A673 (cell line): ENCODE data around the gene RTN1. TPM values are rescaled to one million over a fixed set of nuclear protein-coding genes. Genes with fewer than 3 reads are reported as not detected.

Source experiments
- BruUV-seq: library from RNA; stranded (reverse); fragments of 400-500 nt; replicated peaks from 2 replicates; lab custom pipeline; 2021; lab: Mats Ljungman, UMichigan
- CTCF ChIA-PET: fragments of 300-600 bp; sonication (Branson Sonifier 250); formaldehyde crosslinking; loops from one replicate; lab custom pipeline; 2022; ENCODE audit warnings: antibody characterized with exemption; lab: Charles Lee
- POLR2A ChIA-PET: fragments of 300-600 bp; sonication (Branson Sonifier 250); formaldehyde crosslinking; loops from one replicate; lab custom pipeline; 2022; ENCODE audit warnings: antibody characterized with exemption; ENCODE audit not compliant: low non-redundant PET; lab: Charles Lee
- DNase-seq: peaks from one replicate; pipeline ENCODE4 v3.0.0-alpha.2; 2015; ENCODE audit warnings: low spot score
- H3K27ac ChIP-seq: fragments of 200-600 bp; sonication (generic); 2 replicates; pipeline ENCODE4 v1.5.1; 2016; ENCODE audit warnings: mixed run types, low read depth, mild to moderate bottlenecking, mixed read lengths, antibody characterized with exemption, low read length; ENCODE audit not compliant: poor library complexity, severe bottlenecking
- H3K27me3 ChIP-seq: fragments of 200-600 bp; sonication (generic); replicated peaks from 2 replicates; pipeline ENCODE4 v1.6.1; 2017; ENCODE audit warnings: mixed run types, low read depth, mild to moderate bottlenecking, mixed read lengths, antibody characterized with exemption, low read length; ENCODE audit not compliant: insufficient read depth, poor library complexity
- H3K36me3 ChIP-seq: fragments of 200-600 bp; sonication (generic); 2 replicates; pipeline ENCODE4 v1.6.1; 2016; ENCODE audit warnings: mixed run types, mild to moderate bottlenecking, mixed read lengths, antibody characterized with exemption, low read length; ENCODE audit not compliant: insufficient read depth, poor library complexity, severe bottlenecking
- H3K4me1 ChIP-seq: fragments of 200-600 bp; sonication (generic); 2 replicates; pipeline ENCODE4 v1.6.1; 2017; ENCODE audit warnings: mixed run types, mild to moderate bottlenecking, mixed read lengths, antibody characterized with exemption, low read length; ENCODE audit not compliant: insufficient read depth, poor library complexity, severe bottlenecking
- H3K4me3 ChIP-seq: fragments of 200-600 bp; sonication (generic); 2 replicates; pipeline ENCODE4 v1.5.1; 2016; ENCODE audit warnings: low read depth, mixed run types, mild to moderate bottlenecking, mixed read lengths, low read length; ENCODE audit not compliant: poor library complexity, severe bottlenecking
- H3K9me3 ChIP-seq: fragments of 200-600 bp; sonication (generic); 2 replicates; pipeline ENCODE4 v1.6.1; 2016; ENCODE audit warnings: mixed run types, low read depth, mild to moderate bottlenecking, mixed read lengths, antibody characterized with exemption, low read length; ENCODE audit not compliant: poor library complexity, severe bottlenecking
- CTCF ChIP-seq: fragments of 300-800, 200-600 bp; sonication (generic); conservative IDR thresholded peaks from 2 replicates; pipeline ENCODE4 v1.5.1; 2017; ENCODE audit warnings: low read depth, mild to moderate bottlenecking, antibody characterized with exemption, low read length, moderate library complexity, mixed read lengths
- EZH2 ChIP-seq: fragments of 200-600 bp; sonication (generic); IDR thresholded peaks from 2 replicates; pipeline ENCODE4 v1.6.1; 2017; ENCODE audit warnings: borderline replicate concordance, low read depth, mild to moderate bottlenecking, mixed read lengths, antibody characterized with exemption, low read length; ENCODE audit not compliant: poor library complexity, severe bottlenecking
- intact Hi-C: fragments of 100-400 bp; cut with micrococcal nuclease; formaldehyde crosslinking; loops from one replicate; pipeline ENCODE4 v1.10.0; 2022; ENCODE audit not compliant: unreplicated experiment
- total RNA-seq: library from RNA; stranded (reverse); gene quantifications from 2 replicates; pipeline ENCODE4 v1.2.3, GENCODE V29; 2021

The RTN1 gene
- total RNA-seq, 1 experiment from 2014 or later = 4.0 TPM

- CTCF ChIA-PET = no interaction called here
Measured at GRCh38 chr14:59711080-59711479, 159.5 kb downstream of the RTN1 start.

GRCh38 chr14:59707778-59708561 is 162.6 kb downstream of the RTN1 start:
- H3K9me3 ChIP-seq = no peaks in the 10 kb centered on the region
- BruUV-seq = no TSS peak
- no peak overlapping the region for H3K4me3 ChIP-seq
- H3K27ac ChIP-seq = no peak overlapping the region
- POLR2A ChIA-PET = no interaction called here
- peak; percentile 37 for DNase-seq
- no peaks in the 10 kb centered on the region for H3K27me3 ChIP-seq
- intact Hi-C loops = loop anchor here (5.0 kb wide), 2 partner anchors 189 to 209 kb away; no protein-coding TSS in a partner anchor
- TF ChIP-seq EZH2 (no peak), CTCF (peak; percentile 36)
- H3K4me1 ChIP-seq = no peaks in the 10 kb centered on the region
- CTCF ChIA-PET = interaction anchor here (0.6 to 2.0 kb wide), 4 partner anchors 33 to 213 kb away, joined by 3 to 14 read pairs (median 5); no protein-coding TSS in a partner anchor
- H3K36me3 ChIP-seq = no peaks in the 10 kb centered on the region

More at GRCh38 chr14:59711080-59711479, 159.5 kb downstream of the RTN1 start:
- Histone ChIP-seq H3K36me3 (no peaks in the 10 kb centered on the region), H3K27ac (no peak overlapping the region), H3K9me3 (no peaks in the 10 kb centered on the region), H3K4me3 (no peak overlapping the region), H3K27me3 (no peaks in the 10 kb centered on the region), H3K4me1 (no peaks in the 10 kb centered on the region)
- BruUV-seq = no TSS peak
- POLR2A ChIA-PET = no interaction called here
- intact Hi-C loops = no loop called here
- no peak for DNase-seq
- TF ChIP-seq EZH2 (no peak), CTCF (no peak)

GRCh38 chr14:59705866-59706265 is 164.7 kb downstream of the RTN1 start:
- no TSS peak for BruUV-seq
- H3K4me3 ChIP-seq = no peak overlapping the region
- intact Hi-C loops = loop anchor here (5.0 kb wide), 2 partner anchors 191 to 211 kb away; no protein-coding TSS in a partner anchor
- no peak for DNase-seq
- H3K4me1 ChIP-seq = no peaks in the 10 kb centered on the region
- peaks cover 7% of the 10 kb centered on the region for H3K9me3 ChIP-seq
- H3K27me3 ChIP-seq = no peaks in the 10 kb centered on the region
- TF ChIP-seq CTCF (no peak), EZH2 (no peak)
- no peak overlapping the region for H3K27ac ChIP-seq
- POLR2A ChIA-PET = no interaction called here
- no peaks in the 10 kb centered on the region for H3K36me3 ChIP-seq
- CTCF ChIA-PET = no interaction called here
